IMR-90 (cell line): ENCODE measurements around the gene KLC3.

Source experiments
- POLR2A ChIP-seq: IDR thresholded peaks from 2 replicates; pipeline ENCODE4 v1.6.1; 2012; ENCODE audit warnings: mild to moderate bottlenecking, low read depth, low read length
- RCOR1 ChIP-seq: IDR thresholded peaks from 2 replicates; pipeline ENCODE4 v1.6.1; 2012; ENCODE audit warnings: mild to moderate bottlenecking, low read length, improper control_type of control experiment; ENCODE audit not compliant: insufficient replicate concordance
- SMC3 ChIP-seq: fragments of 150-350 bp; IDR thresholded peaks from 2 replicates; pipeline ENCODE4 v1.6.1; 2016; ENCODE audit warnings: low read depth, mild to moderate bottlenecking, antibody characterized with exemption, low read length, moderate library complexity
- TF ChIP-seq, protein P1 (sequence below): conservative IDR thresholded peaks from 2 replicates; pipeline ENCODE4 v1.5.1; 2012; ENCODE audit warnings: mild to moderate bottlenecking, low read depth, low read length, improper control_type of control experiment

DNA sequence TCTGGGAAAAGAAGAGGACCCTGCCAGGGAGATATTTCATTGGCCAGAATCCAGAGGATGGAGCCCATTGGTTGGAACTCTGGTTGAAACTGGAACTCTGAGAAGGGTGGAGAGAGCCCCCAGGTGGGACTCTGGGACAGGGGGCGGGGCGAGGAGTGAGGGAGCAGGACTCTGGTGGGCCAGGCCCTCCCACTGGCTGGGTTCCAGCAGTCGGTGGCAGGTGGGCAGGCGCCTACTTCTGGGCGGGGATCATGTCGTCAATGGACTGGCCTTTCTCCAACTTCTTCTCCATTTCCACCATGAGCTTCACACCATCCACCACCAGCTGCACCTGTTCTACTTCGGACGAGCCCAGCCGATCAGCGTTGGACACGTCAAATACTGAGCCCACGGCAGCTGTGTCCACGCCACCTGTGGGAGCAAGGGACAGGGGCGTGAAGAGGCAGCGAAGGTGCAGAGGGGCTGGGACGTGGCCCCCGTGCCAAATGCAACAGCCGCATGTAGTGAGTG, 34.0 kb upstream of the KLC3 start:
- TF ChIP-seq, protein P1, sequence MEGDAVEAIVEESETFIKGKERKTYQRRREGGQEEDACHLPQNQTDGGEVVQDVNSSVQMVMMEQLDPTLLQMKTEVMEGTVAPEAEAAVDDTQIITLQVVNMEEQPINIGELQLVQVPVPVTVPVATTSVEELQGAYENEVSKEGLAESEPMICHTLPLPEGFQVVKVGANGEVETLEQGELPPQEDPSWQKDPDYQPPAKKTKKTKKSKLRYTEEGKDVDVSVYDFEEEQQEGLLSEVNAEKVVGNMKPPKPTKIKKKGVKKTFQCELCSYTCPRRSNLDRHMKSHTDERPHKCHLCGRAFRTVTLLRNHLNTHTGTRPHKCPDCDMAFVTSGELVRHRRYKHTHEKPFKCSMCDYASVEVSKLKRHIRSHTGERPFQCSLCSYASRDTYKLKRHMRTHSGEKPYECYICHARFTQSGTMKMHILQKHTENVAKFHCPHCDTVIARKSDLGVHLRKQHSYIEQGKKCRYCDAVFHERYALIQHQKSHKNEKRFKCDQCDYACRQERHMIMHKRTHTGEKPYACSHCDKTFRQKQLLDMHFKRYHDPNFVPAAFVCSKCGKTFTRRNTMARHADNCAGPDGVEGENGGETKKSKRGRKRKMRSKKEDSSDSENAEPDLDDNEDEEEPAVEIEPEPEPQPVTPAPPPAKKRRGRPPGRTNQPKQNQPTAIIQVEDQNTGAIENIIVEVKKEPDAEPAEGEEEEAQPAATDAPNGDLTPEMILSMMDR: no peak
- TF ChIP-seq SMC3 (no peak), POLR2A (no peak), RCOR1 (no peak)
